ENCODE results near the gene SCYGR2.

Gene SCYGR2

DNA sequence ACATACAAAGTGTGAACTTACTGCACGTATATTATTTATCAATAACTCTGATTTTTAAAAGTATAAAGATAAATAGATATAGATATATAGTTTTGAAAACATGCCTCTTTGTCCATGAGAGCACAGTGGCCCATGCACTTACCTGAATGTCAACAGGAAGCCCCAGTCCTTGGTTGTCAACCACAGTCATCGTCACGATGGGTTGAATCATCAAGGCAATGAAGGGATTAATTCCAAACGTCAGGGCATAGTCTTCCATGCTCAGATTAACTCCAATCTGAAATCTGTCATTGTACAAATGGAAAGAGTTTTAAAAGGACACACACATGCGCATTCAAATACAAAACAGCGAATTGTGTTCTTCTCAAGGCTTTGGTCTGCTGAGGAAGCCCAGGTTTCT is 34.1 kb downstream of the SCYGR2 start:
- no peak overlapping the region for H3K27ac ChIP-seq (ENCODE audit: low read length, poor library complexity, severe bottlenecking)

DNA sequence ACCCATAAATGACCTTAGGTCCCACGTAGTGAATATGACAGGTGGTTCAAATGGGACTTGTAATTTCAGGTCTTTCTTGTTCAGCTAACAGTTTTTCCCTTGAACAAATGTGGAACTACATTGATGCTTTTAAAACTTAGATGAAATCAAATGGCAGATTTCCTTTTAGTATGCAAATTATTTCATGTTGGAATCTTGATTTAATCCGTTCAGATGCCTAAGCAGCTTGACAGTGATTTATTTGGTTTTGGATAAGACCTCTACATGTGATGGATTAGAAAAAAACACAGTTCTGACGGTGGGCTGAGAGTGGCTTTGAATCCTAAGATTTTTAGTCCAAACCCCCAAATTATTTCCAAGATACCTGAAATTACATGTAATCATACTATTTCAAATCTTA is 35.5 kb downstream of the SCYGR2 start:
- Histone ChIP-seq H3K27me3 (ENCODE audit: control insufficient read depth in 1 of 2, insufficient read depth in 1 of 2, low read length in 2 of 2) (no peaks in the 10 kb centered on the region), H4K91ac (ENCODE audit: low read length) (no peak overlapping the region), H3K9me3 (ENCODE audit: control insufficient read depth, low read length) (no peaks in the 10 kb centered on the region), H3K79me1 (replicated peaks; ENCODE audit: low read length, poor library complexity, severe bottlenecking) (no peaks in the 10 kb centered on the region), H3K14ac (ENCODE audit: low read length in 2 of 2) (no peak overlapping the region), H3K27ac (ENCODE audit: low read length, poor library complexity, severe bottlenecking) (no peak overlapping the region), H4K8ac (ENCODE audit: low read length) (no peak overlapping the region), H3K4ac (ENCODE audit: low read depth in 1 of 2, low read length in 2 of 2) (no peak overlapping the region), H2AK5ac (ENCODE audit: low read length, severe bottlenecking) (no peak overlapping the region), H3K36me3 (ENCODE audit: control insufficient read depth in 1 of 2, insufficient read depth in 2 of 2, low read depth in 1 of 2, low read length in 2 of 2) (no peaks in the 10 kb centered on the region), H2AFZ (ENCODE audit: low read depth, low read length) (no peak overlapping the region), H2BK120ac (ENCODE audit: low read depth, low read length) (no peak overlapping the region), H2BK5ac (ENCODE audit: low read depth, low read length, poor library complexity, severe bottlenecking) (no peak overlapping the region), H3K23ac (ENCODE audit: low read length in 2 of 2) (no peak overlapping the region), H3K4me3 (ENCODE audit: insufficient read depth in 1 of 2, low read depth in 1 of 2, low read length in 2 of 2) (no peak overlapping the region), H2BK12ac (ENCODE audit: low read length in 2 of 2) (no peak overlapping the region), H3K4me1 (ENCODE audit: control insufficient read depth, insufficient read depth, low read depth, low read length) (no peaks in the 10 kb centered on the region), H2BK15ac (ENCODE audit: low read depth, poor library complexity, severe bottlenecking) (no peak overlapping the region), H3K18ac (ENCODE audit: low read depth in 1 of 2, low read length in 2 of 2) (no peak overlapping the region), H3K9ac (ENCODE audit: low read length) (no peak overlapping the region), H3K4me2 (ENCODE audit: low read length, poor library complexity, severe bottlenecking) (no peak overlapping the region)
- DNase-seq = no peak
- WGBS = 79% methylated on average over 3 of the region's 3 CpGs

More for the DNA sequence above, 34.1 kb downstream of the SCYGR2 start:
- Histone ChIP-seq H3K4ac (ENCODE audit: low read depth in 1 of 2, low read length in 2 of 2) (no peak overlapping the region), H3K79me1 (replicated peaks; ENCODE audit: low read length, poor library complexity, severe bottlenecking) (no peaks in the 10 kb centered on the region), H3K4me2 (ENCODE audit: low read length, poor library complexity, severe bottlenecking) (no peak overlapping the region), H3K9ac (ENCODE audit: low read length) (no peak overlapping the region), H2BK15ac (ENCODE audit: low read depth, poor library complexity, severe bottlenecking) (no peak overlapping the region), H2AFZ (ENCODE audit: low read depth, low read length) (no peak overlapping the region), H4K8ac (ENCODE audit: low read length) (no peak overlapping the region), H4K91ac (ENCODE audit: low read length) (no peak overlapping the region), H2BK5ac (ENCODE audit: low read depth, low read length, poor library complexity, severe bottlenecking) (no peak overlapping the region), H3K18ac (ENCODE audit: low read depth in 1 of 2, low read length in 2 of 2) (no peak overlapping the region), H3K9me3 (ENCODE audit: control insufficient read depth, low read length) (no peaks in the 10 kb centered on the region), H3K27me3 (ENCODE audit: control insufficient read depth in 1 of 2, insufficient read depth in 1 of 2, low read length in 2 of 2) (no peaks in the 10 kb centered on the region), H3K14ac (ENCODE audit: low read length in 2 of 2) (no peak overlapping the region), H3K4me1 (ENCODE audit: control insufficient read depth, insufficient read depth, low read depth, low read length) (no peaks in the 10 kb centered on the region), H2BK12ac (ENCODE audit: low read length in 2 of 2) (no peak overlapping the region), H3K4me3 (ENCODE audit: insufficient read depth in 1 of 2, low read depth in 1 of 2, low read length in 2 of 2) (no peak overlapping the region), H3K36me3 (ENCODE audit: control insufficient read depth in 1 of 2, insufficient read depth in 2 of 2, low read depth in 1 of 2, low read length in 2 of 2) (no peaks in the 10 kb centered on the region), H2AK5ac (ENCODE audit: low read length, severe bottlenecking) (no peak overlapping the region), H3K23ac (ENCODE audit: low read length in 2 of 2) (no peak overlapping the region), H2BK120ac (ENCODE audit: low read depth, low read length) (no peak overlapping the region)
- no peak for DNase-seq
- WGBS = 85% methylated on average over 5 of the region's 6 CpGs

DNA sequence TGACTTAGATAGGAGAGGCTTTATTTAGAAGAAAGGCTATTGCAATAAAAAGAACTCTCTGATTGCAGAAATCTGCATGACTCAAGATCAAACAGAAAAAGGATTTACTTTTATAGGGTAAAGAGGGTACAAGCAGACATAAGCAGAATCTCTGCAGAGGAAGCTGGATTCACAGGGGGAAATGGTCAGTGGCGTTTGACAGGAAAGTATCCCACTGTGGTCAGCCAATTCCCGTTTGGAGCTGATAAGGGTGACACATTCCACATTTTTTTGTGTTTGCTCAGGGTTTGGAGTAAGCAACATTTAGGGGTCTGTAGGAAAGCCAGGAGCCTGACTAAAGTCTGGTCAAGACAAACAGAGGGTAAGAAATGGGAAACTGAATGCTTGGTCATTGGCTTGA is 44.0 kb downstream of the SCYGR2 start:
- 4% methylated on average over 2 of the region's 2 CpGs for WGBS

DNA sequence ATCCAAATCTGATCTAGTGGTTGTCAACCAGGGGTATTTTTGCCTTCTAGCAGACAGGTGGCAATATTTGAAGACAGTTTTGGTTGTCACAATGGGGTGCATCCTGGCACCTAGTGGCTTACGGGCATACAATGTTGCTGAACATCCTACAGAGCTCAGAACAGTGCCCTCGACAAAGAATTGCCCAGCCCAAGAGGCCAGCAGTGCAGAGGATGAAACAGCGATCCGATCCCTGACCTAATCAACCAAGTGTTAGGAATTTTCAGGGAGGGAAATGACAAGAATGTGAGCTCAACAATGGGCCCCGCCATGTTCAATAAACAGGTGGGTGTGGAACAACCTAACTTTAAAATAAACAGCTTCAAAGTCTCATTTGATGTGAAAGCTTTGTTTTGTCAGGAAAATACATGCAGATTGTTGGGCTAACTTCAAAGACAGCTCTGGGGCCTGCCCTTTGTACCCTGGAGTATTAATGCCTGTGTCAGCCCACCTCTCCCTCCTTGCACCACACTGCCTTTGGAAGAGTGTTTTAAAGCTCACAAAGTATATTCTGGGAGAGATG is 45.4 kb downstream of the SCYGR2 start:
- Histone ChIP-seq H3K18ac (ENCODE audit: low read depth in 1 of 2, low read length in 2 of 2) (no peak overlapping the region), H2BK120ac (ENCODE audit: low read depth, low read length) (no peak overlapping the region), H3K4me2 (ENCODE audit: low read length, poor library complexity, severe bottlenecking) (no peak overlapping the region), H3K9me3 (ENCODE audit: control insufficient read depth, low read length) (no peaks in the 10 kb centered on the region), H2BK15ac (ENCODE audit: low read depth, poor library complexity, severe bottlenecking) (no peak overlapping the region), H3K4ac (ENCODE audit: low read depth in 1 of 2, low read length in 2 of 2) (no peak overlapping the region), H3K23ac (ENCODE audit: low read length in 2 of 2) (no peak overlapping the region), H3K27ac (ENCODE audit: low read length, poor library complexity, severe bottlenecking) (no peak overlapping the region), H2AFZ (ENCODE audit: low read depth, low read length) (no peak overlapping the region), H3K27me3 (ENCODE audit: control insufficient read depth in 1 of 2, insufficient read depth in 1 of 2, low read length in 2 of 2) (no peaks in the 10 kb centered on the region), H2BK12ac (ENCODE audit: low read length in 2 of 2) (no peak overlapping the region), H2AK5ac (ENCODE audit: low read length, severe bottlenecking) (no peak overlapping the region), H4K91ac (ENCODE audit: low read length) (peak overlapping the region; percentile 43), H3K14ac (ENCODE audit: low read length in 2 of 2) (no peak overlapping the region), H2BK5ac (ENCODE audit: low read depth, low read length, poor library complexity, severe bottlenecking) (no peak overlapping the region), H3K79me1 (replicated peaks; ENCODE audit: low read length, poor library complexity, severe bottlenecking) (no peaks in the 10 kb centered on the region), H4K8ac (ENCODE audit: low read length) (no peak overlapping the region), H3K4me3 (ENCODE audit: insufficient read depth in 1 of 2, low read depth in 1 of 2, low read length in 2 of 2) (no peak overlapping the region), H3K9ac (ENCODE audit: low read length) (no peak overlapping the region), H3K36me3 (ENCODE audit: control insufficient read depth in 1 of 2, insufficient read depth in 2 of 2, low read depth in 1 of 2, low read length in 2 of 2) (no peaks in the 10 kb centered on the region), H3K4me1 (ENCODE audit: control insufficient read depth, insufficient read depth, low read depth, low read length) (no peaks in the 10 kb centered on the region)
- 83% methylated on average over 5 of the region's 5 CpGs for WGBS
- no peak for DNase-seq

More for the DNA sequence above, 44.0 kb downstream of the SCYGR2 start:
- Histone ChIP-seq H4K91ac (ENCODE audit: low read length) (no peak overlapping the region), H3K79me1 (replicated peaks; ENCODE audit: low read length, poor library complexity, severe bottlenecking) (no peaks in the 10 kb centered on the region), H3K27me3 (ENCODE audit: control insufficient read depth in 1 of 2, insufficient read depth in 1 of 2, low read length in 2 of 2) (no peaks in the 10 kb centered on the region), H2BK15ac (ENCODE audit: low read depth, poor library complexity, severe bottlenecking) (no peak overlapping the region), H3K9ac (ENCODE audit: low read length) (no peak overlapping the region), H2AFZ (ENCODE audit: low read depth, low read length) (peak overlapping the region; percentile 42), H3K36me3 (ENCODE audit: control insufficient read depth in 1 of 2, insufficient read depth in 2 of 2, low read depth in 1 of 2, low read length in 2 of 2) (no peaks in the 10 kb centered on the region), H3K4me1 (ENCODE audit: control insufficient read depth, insufficient read depth, low read depth, low read length) (no peaks in the 10 kb centered on the region), H3K4me3 (ENCODE audit: insufficient read depth in 1 of 2, low read depth in 1 of 2, low read length in 2 of 2) (no peak overlapping the region), H2BK120ac (ENCODE audit: low read depth, low read length) (no peak overlapping the region), H3K14ac (ENCODE audit: low read length in 2 of 2) (no peak overlapping the region), H3K4me2 (ENCODE audit: low read length, poor library complexity, severe bottlenecking) (no peak overlapping the region), H3K4ac (ENCODE audit: low read depth in 1 of 2, low read length in 2 of 2) (no peak overlapping the region), H3K27ac (ENCODE audit: low read length, poor library complexity, severe bottlenecking) (no peak overlapping the region), H2BK5ac (ENCODE audit: low read depth, low read length, poor library complexity, severe bottlenecking) (no peak overlapping the region), H2AK5ac (ENCODE audit: low read length, severe bottlenecking) (no peak overlapping the region), H3K18ac (ENCODE audit: low read depth in 1 of 2, low read length in 2 of 2) (no peak overlapping the region), H4K8ac (ENCODE audit: low read length) (peak overlapping the region; percentile 41), H3K23ac (ENCODE audit: low read length in 2 of 2) (no peak overlapping the region), H2BK12ac (ENCODE audit: low read length in 2 of 2) (no peak overlapping the region), H3K9me3 (ENCODE audit: control insufficient read depth, low read length) (no peaks in the 10 kb centered on the region)
- peak; percentile 31 for DNase-seq

Measured in mesenchymal stem cell (in vitro differentiated cells and primary cell).